Activated gamma-delta T cell treated with anti-CD3 and anti-CD28 coated beads, Interleukin-2, amount 50 U/mL, for 16 hours (primary cell): ENCODE measurements around the gene IL1RAP.
A peak's percentile ranks its signal among the peaks of the same experiment; 100 is the strongest.
"Not testable (repeated sequence)": the region's sequence is repeated elsewhere in the genome, so short reads cannot be mapped to it uniquely, and the experiment has no call there.

Experiments
- DNase-seq: peaks from one replicate; pipeline ENCODE4 v3.0.0-alpha.2; 2020; ENCODE audit warnings: low read depth

The IL1RAP gene

GRCh38 chr3:190513409-190514370, at the start of gene IL1RAP:
IL1RAP (plus strand) TSS chr3:190514085; CDS start chr3:190564290, 50,205 bp downstream.
- DNase-seq: peak; percentile 72

GRCh38 chr3:190467922-190468321, 46.0 kb upstream of the IL1RAP start:
- no peak for DNase-seq

GRCh38 chr3:190473261-190473660, 40.6 kb upstream of the IL1RAP start:
- DNase-seq: not testable (repeated sequence)

GRCh38 chr3:190481779-190482178, 32.1 kb upstream of the IL1RAP start:
- no peak for DNase-seq

GRCh38 chr3:190485830-190486532, 27.9 kb upstream of the IL1RAP start:
- DNase-seq: no peak

GRCh38 chr3:190486533-190486864, 27.4 kb upstream of the IL1RAP start:
- DNase-seq: no peak

- DNase-seq: no peak
Measured at GRCh38 chr3:190486908-190487607, 26.8 kb upstream of the IL1RAP start.

GRCh38 chr3:190491533-190492054, 22.3 kb upstream of the IL1RAP start:
- no peak for DNase-seq

- no peak for DNase-seq
Measured at GRCh38 chr3:190492129-190492528, 21.8 kb upstream of the IL1RAP start.

GRCh38 chr3:190492966-190493365, 20.9 kb upstream of the IL1RAP start:
- DNase-seq: no peak

GRCh38 chr3:190494907-190495306, 19.0 kb upstream of the IL1RAP start:
- DNase-seq: no peak

GRCh38 chr3:190495354-190495753, 18.5 kb upstream of the IL1RAP start:
- no peak for DNase-seq

GRCh38 chr3:190495796-190496195, 18.1 kb upstream of the IL1RAP start:
- no peak for DNase-seq

GRCh38 chr3:190496859-190497258, 17.0 kb upstream of the IL1RAP start:
- no peak for DNase-seq

- no peak for DNase-seq
Measured at GRCh38 chr3:190497811-190498210, 16.1 kb upstream of the IL1RAP start.

- no peak for DNase-seq
Measured at GRCh38 chr3:190498293-190498692, 15.6 kb upstream of the IL1RAP start.

GRCh38 chr3:190499122-190499521, 14.8 kb upstream of the IL1RAP start:
- no peak for DNase-seq

- DNase-seq: no peak
Measured at GRCh38 chr3:190502946-190503345, 10.9 kb upstream of the IL1RAP start.

GRCh38 chr3:190504354-190505125, 9.3 kb upstream of the IL1RAP start:
- DNase-seq: no peak

- no peak for DNase-seq
Measured at GRCh38 chr3:190505381-190506003, 8.4 kb upstream of the IL1RAP start.

GRCh38 chr3:190506271-190506670, 7.6 kb upstream of the IL1RAP start:
- DNase-seq: no peak
